Epidermal melanocyte (primary cell): ENCODE measurements around the gene ICA1.
A peak's percentile ranks its signal among the peaks of the same experiment; 100 is the strongest.

ENCODE experiments used
- DNase-seq: peaks from one replicate; pipeline ENCODE4 v3.0.0; 2011; ENCODE audit warnings: low spot score; ENCODE audit not compliant: insufficient read length

ICA1 gene

GRCh38 chr7:8228068-8228467 is 33.9 kb downstream of the ICA1 start:
- DNase-seq: no peak

GRCh38 chr7:8227261-8227660 is 34.7 kb downstream of the ICA1 start:
- no peak for DNase-seq

- DNase-seq: no peak
Measured at GRCh38 chr7:8226501-8226900, 35.5 kb downstream of the ICA1 start.

- DNase-seq: no peak
Measured at GRCh38 chr7:8221567-8221966, 40.4 kb downstream of the ICA1 start.

GRCh38 chr7:8221101-8221495 is 40.9 kb downstream of the ICA1 start:
- DNase-seq: no peak

- DNase-seq: no peak
Measured at GRCh38 chr7:8220376-8221100, 41.4 kb downstream of the ICA1 start.

- peak; percentile 51 for DNase-seq
Measured at GRCh38 chr7:8217200-8218068, 44.5 kb downstream of the ICA1 start.

- no peak for DNase-seq
Measured at GRCh38 chr7:8216334-8216690, 45.7 kb downstream of the ICA1 start.

- no peak for DNase-seq
Measured at GRCh38 chr7:8215648-8216333, 46.2 kb downstream of the ICA1 start.

- DNase-seq: no peak
Measured at GRCh38 chr7:8214244-8214824, 47.6 kb downstream of the ICA1 start.

- no peak for DNase-seq
Measured at GRCh38 chr7:8213381-8213780, 48.6 kb downstream of the ICA1 start.

GRCh38 chr7:8212638-8213037 is 49.3 kb downstream of the ICA1 start:
- no peak for DNase-seq

- DNase-seq: no peak
Measured at GRCh38 chr7:8211725-8212096, 50.3 kb downstream of the ICA1 start.

- DNase-seq: no peak
Measured at GRCh38 chr7:8210845-8211724, 50.9 kb downstream of the ICA1 start.

- DNase-seq: no peak
Measured at GRCh38 chr7:8209353-8209752, 52.6 kb downstream of the ICA1 start.

GRCh38 chr7:8208816-8209215 is 53.2 kb downstream of the ICA1 start:
- no peak for DNase-seq

- no peak for DNase-seq
Measured at GRCh38 chr7:8206956-8207355, 55.0 kb downstream of the ICA1 start.

- DNase-seq: no peak
Measured at GRCh38 chr7:8205537-8205936, 56.4 kb downstream of the ICA1 start.

GRCh38 chr7:8205031-8205387 is 57.0 kb downstream of the ICA1 start:
- no peak for DNase-seq

- no peak for DNase-seq
Measured at GRCh38 chr7:8204339-8205030, 57.5 kb downstream of the ICA1 start.
